Ectodermal cell (in vitro differentiated cells): ENCODE data around the gene RAI1.

ENCODE experiments used
- H3K27ac ChIP-seq: 2 replicates; pipeline ENCODE4 v1.7.0; 2013; ENCODE audit warnings: mild to moderate bottlenecking, low read depth, low read length; ENCODE audit not compliant: insufficient read depth, poor library complexity, severe bottlenecking
- H3K27me3 ChIP-seq: 2 replicates; pipeline ENCODE4 v1.7.0; 2013; ENCODE audit warnings: mild to moderate bottlenecking, low read length; ENCODE audit not compliant: insufficient read depth, control insufficient read depth, poor library complexity, severe bottlenecking
- H3K36me3 ChIP-seq: one replicate; pipeline ENCODE4 v1.7.0; 2013; ENCODE audit warnings: low read length; ENCODE audit not compliant: control insufficient read depth, insufficient read depth
- H3K4me1 ChIP-seq: one replicate; pipeline ENCODE4 v1.7.0; 2013; ENCODE audit warnings: low read length; ENCODE audit not compliant: control insufficient read depth, insufficient read depth
- H3K4me3 ChIP-seq: 2 replicates; pipeline ENCODE4 v1.7.0; 2013; ENCODE audit warnings: low read depth, low read length, control low read depth; ENCODE audit not compliant: insufficient read depth
- H3K9me3 ChIP-seq: 2 replicates; pipeline ENCODE4 v1.7.0; 2013; ENCODE audit warnings: mild to moderate bottlenecking, low read length, moderate library complexity; ENCODE audit not compliant: control insufficient read depth
- WGBS, 2 experiments: methylation state at CpG; one replicate each; pipeline ENCODE4 v1.1.7; 2013; ENCODE audit warnings: missing lambda C conversion rate in 2 of 2; 5-methylcytosine and 5-hydroxymethylcytosine counted together

Gene RAI1

GRCh38 chr17:17732444-17732843 lies 51.2 kb downstream of the RAI1 start:
- 90 to 92% methylated on average over 4 of the region's 4 CpGs for WGBS, 2 experiments
- Histone ChIP-seq H3K9me3 (no peaks in the 10 kb centered on the region), H3K27ac (no peak overlapping the region), H3K4me3 (no peak overlapping the region), H3K36me3 (no peaks in the 10 kb centered on the region), H3K4me1 (peaks cover 5% of the 10 kb centered on the region), H3K27me3 (peaks cover 8% of the 10 kb centered on the region)

- Histone ChIP-seq H3K9me3 (no peaks in the 10 kb centered on the region), H3K27me3 (peaks cover 3% of the 10 kb centered on the region), H3K4me3 (no peak overlapping the region), H3K4me1 (peaks cover 8% of the 10 kb centered on the region), H3K36me3 (no peaks in the 10 kb centered on the region), H3K27ac (no peak overlapping the region)
- 91 to 94% methylated on average over 9 of the region's 9 CpGs for WGBS, 2 experiments
Observed at GRCh38 chr17:17732892-17733670, 51.8 kb downstream of the RAI1 start.

- H3K27me3 ChIP-seq, result peaks cover 7% of the 10 kb centered on the region
- WGBS, 2 experiments, result 90 to 91% methylated on average over 5 of the region's 5 CpGs
- no peak overlapping the region for H3K27ac ChIP-seq
- no peak overlapping the region for H3K4me3 ChIP-seq
- no peaks in the 10 kb centered on the region for H3K36me3 ChIP-seq
- no peaks in the 10 kb centered on the region for H3K9me3 ChIP-seq
- H3K4me1 ChIP-seq, result peaks cover 37% of the 10 kb centered on the region
Observed at GRCh38 chr17:17736205-17737183, 55.2 kb downstream of the RAI1 start.

GRCh38 chr17:17737961-17738894 lies 57.0 kb downstream of the RAI1 start:
- WGBS, 2 experiments, result 53 to 56% methylated on average over 16 of the region's 16 CpGs
- Histone ChIP-seq H3K36me3 (no peaks in the 10 kb centered on the region), H3K4me3 (no peak overlapping the region), H3K9me3 (no peaks in the 10 kb centered on the region), H3K27me3 (peaks cover 7% of the 10 kb centered on the region), H3K4me1 (peaks cover 45% of the 10 kb centered on the region), H3K27ac (no peak overlapping the region)

- H3K27ac ChIP-seq, result peak overlapping the region; percentile 16
- H3K4me3 ChIP-seq, result no peak overlapping the region
- WGBS, 2 experiments, result 77 to 84% methylated on average over 8 of the region's 8 CpGs
- no peaks in the 10 kb centered on the region for H3K36me3 ChIP-seq
- H3K4me1 ChIP-seq, result peaks cover 45% of the 10 kb centered on the region
- H3K9me3 ChIP-seq, result no peaks in the 10 kb centered on the region
- peaks cover 7% of the 10 kb centered on the region for H3K27me3 ChIP-seq
Observed at GRCh38 chr17:17738901-17739300, 57.6 kb downstream of the RAI1 start.

- Histone ChIP-seq H3K27me3 (peaks cover 7% of the 10 kb centered on the region), H3K4me1 (peaks cover 45% of the 10 kb centered on the region), H3K27ac (no peak overlapping the region), H3K36me3 (no peaks in the 10 kb centered on the region), H3K9me3 (no peaks in the 10 kb centered on the region), H3K4me3 (no peak overlapping the region)
- 70 to 75% methylated on average over 10 of the region's 10 CpGs for WGBS, 2 experiments
Observed at GRCh38 chr17:17739388-17740066, 58.3 kb downstream of the RAI1 start.

- H3K4me1 ChIP-seq, result peaks cover 48% of the 10 kb centered on the region
- no peaks in the 10 kb centered on the region for H3K36me3 ChIP-seq
- H3K27ac ChIP-seq, result peak overlapping the region; percentile 85
- H3K4me3 ChIP-seq, result no peak overlapping the region
- WGBS, 2 experiments, result 37 to 46% methylated on average over 25 to 26 of the region's 27 CpGs
- H3K27me3 ChIP-seq, result peaks cover 7% of the 10 kb centered on the region
- no peaks in the 10 kb centered on the region for H3K9me3 ChIP-seq
Observed at GRCh38 chr17:17740615-17741348, 59.5 kb downstream of the RAI1 start.

GRCh38 chr17:17741349-17742023 lies 60.2 kb downstream of the RAI1 start:
- 19 to 22% methylated on average over 18 of the region's 18 CpGs for WGBS, 2 experiments
- H3K27ac ChIP-seq, result peak overlapping the region; percentile 85
- H3K27me3 ChIP-seq, result peaks cover 7% of the 10 kb centered on the region
- no peaks in the 10 kb centered on the region for H3K9me3 ChIP-seq
- H3K4me3 ChIP-seq, result no peak overlapping the region
- peaks cover 51% of the 10 kb centered on the region for H3K4me1 ChIP-seq
- no peaks in the 10 kb centered on the region for H3K36me3 ChIP-seq
